Measurements from ENCODE around the gene PDE4D. TPM values are rescaled to one million over a fixed set of nuclear protein-coding genes. Genes with fewer than 3 reads are reported as not detected.

PDE4D gene
- total RNA-seq, 1 donor from 2014 or later, result 14.2 TPM

DNA sequence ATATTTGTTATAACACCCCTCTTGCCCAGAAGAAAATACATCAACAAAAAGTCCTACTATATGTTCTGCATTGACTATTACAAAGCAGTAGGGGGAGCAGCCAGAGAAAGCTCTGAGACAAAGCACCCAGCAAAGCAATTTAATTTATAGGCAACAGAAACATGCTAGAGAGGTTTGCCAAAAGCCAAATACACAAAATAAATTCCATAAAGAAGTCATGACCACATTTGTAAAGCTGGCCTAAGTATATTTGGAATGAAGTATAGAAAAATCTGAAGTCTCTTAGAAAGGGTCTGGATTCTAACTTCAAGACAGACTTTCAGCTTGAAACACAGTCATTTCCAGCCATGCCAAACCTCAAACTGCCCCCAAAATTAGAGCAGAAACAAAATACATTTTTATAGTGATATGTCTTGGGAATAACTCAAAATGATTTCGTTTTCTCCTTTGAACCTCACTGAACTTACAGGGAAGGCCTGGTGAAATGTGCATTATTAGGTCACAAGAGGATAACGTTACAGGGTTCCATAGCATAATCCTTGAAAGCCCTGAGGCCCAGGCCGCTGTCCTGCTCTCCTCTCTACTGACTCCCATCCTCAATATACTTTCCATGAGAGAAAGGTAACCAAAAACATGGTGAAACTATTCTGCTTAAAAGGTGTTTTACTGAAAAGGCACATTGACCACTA lies 858.9 kb downstream of the PDE4D start:
- Histone ChIP-seq H2AFZ (ENCODE audit: low read depth, low read length) (no peak overlapping the region), H3K79me2 (ENCODE audit: insufficient read depth, low read length) (no peaks in the 10 kb centered on the region)

DNA sequence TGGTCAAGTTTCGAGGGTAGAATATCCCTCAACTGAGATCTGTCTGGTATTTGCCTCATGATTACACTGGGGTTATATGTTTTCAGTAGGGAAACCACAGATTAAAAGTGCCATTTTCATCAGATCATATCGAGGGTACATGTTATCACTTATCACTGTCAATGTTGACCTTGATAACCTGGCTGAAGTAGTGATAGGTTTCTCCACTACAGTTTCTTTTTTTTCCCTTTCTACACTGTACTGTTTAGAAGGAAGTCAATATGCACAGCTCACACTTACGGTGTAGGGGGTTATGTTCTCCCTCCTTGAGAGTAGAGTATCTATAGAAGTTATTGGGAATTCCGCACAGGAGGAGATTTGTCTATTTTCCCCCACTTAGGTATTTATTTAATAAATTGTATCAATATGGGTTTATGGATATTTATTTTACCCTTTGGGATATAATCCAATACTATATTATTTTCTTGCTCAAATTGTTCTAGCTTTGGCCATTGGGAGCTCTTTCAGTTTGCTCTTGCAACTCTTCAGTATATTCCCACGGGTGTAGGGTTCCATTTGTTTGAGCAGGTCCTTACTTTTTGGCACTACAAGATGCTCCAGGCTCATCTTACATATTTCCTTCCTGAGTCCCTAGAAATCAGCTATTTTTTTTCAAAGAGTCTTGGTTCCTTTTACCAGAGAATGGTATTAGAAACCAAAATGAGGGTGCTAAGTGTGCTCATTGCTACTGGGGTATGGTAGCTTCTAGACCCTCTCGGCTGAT lies 866.2 kb downstream of the PDE4D start:
- H3K9ac ChIP-seq (ENCODE audit: low read length), result no peak overlapping the region
- no peaks in the 10 kb centered on the region for H3K4me1 Mint-ChIP-seq (ENCODE audit: low read depth, unreplicated experiment)
- no peak overlapping the region for H3K27ac Mint-ChIP-seq (ENCODE audit: unreplicated experiment)
- H3K4me2 ChIP-seq (ENCODE audit: low read length), result no peak overlapping the region
- H3K36me3 Mint-ChIP-seq (ENCODE audit: low read depth, unreplicated experiment), result peaks cover 2% of the 10 kb centered on the region
- FAIRE-seq, result no peak
- no peaks in the 10 kb centered on the region for H3K36me3 ChIP-seq (ENCODE audit: insufficient read depth, low read length)
- H3K79me2 ChIP-seq (ENCODE audit: insufficient read depth, low read length), result no peaks in the 10 kb centered on the region
- no peaks in the 10 kb centered on the region for H3K27me3 Mint-ChIP-seq (ENCODE audit: low read depth, unreplicated experiment)
- peaks cover 4% of the 10 kb centered on the region for H3K9me3 Mint-ChIP-seq (ENCODE audit: unreplicated experiment)
- no peak for TF ChIP-seq EZH2 (IDR thresholded peaks at IDR 0.05; ENCODE audit: insufficient read depth, low read length)
- TF ChIP-seq, protein P1, sequence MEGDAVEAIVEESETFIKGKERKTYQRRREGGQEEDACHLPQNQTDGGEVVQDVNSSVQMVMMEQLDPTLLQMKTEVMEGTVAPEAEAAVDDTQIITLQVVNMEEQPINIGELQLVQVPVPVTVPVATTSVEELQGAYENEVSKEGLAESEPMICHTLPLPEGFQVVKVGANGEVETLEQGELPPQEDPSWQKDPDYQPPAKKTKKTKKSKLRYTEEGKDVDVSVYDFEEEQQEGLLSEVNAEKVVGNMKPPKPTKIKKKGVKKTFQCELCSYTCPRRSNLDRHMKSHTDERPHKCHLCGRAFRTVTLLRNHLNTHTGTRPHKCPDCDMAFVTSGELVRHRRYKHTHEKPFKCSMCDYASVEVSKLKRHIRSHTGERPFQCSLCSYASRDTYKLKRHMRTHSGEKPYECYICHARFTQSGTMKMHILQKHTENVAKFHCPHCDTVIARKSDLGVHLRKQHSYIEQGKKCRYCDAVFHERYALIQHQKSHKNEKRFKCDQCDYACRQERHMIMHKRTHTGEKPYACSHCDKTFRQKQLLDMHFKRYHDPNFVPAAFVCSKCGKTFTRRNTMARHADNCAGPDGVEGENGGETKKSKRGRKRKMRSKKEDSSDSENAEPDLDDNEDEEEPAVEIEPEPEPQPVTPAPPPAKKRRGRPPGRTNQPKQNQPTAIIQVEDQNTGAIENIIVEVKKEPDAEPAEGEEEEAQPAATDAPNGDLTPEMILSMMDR (IDR thresholded peaks at IDR 0.05; ENCODE audit: insufficient read depth, low read depth, low read length), result no peak
- H3K27ac ChIP-seq (ENCODE audit: low read depth, low read length), result no peak overlapping the region
- H4K20me1 ChIP-seq (ENCODE audit: insufficient read depth, low read length), result no peaks in the 10 kb centered on the region
- no peak overlapping the region for H3K4me3 Mint-ChIP-seq (ENCODE audit: unreplicated experiment)
- no peak overlapping the region for H3K4me3 ChIP-seq (ENCODE audit: insufficient read depth, low read depth, low read length)
- no peaks in the 10 kb centered on the region for H3K4me1 ChIP-seq (ENCODE audit: insufficient read depth, low read length)
- H3K27me3 ChIP-seq (ENCODE audit: insufficient read depth, low read length), result no peaks in the 10 kb centered on the region
- H3K9me3 ChIP-seq (ENCODE audit: insufficient read depth, low read depth, low read length), result no peaks in the 10 kb centered on the region
- no peak for DNase-seq (ENCODE audit: low read depth)
- no peak overlapping the region for H2AFZ ChIP-seq (ENCODE audit: low read depth, low read length)

More for the DNA sequence above, 858.9 kb downstream of the PDE4D start:
- no peak for TF ChIP-seq EZH2 (IDR thresholded peaks at IDR 0.05; ENCODE audit: insufficient read depth, low read length)
- TF ChIP-seq, protein P1 (IDR thresholded peaks at IDR 0.05; ENCODE audit: insufficient read depth, low read depth, low read length), result peak; percentile 74
- H4K20me1 ChIP-seq (ENCODE audit: insufficient read depth, low read length), result no peaks in the 10 kb centered on the region
- no peaks in the 10 kb centered on the region for H3K36me3 Mint-ChIP-seq (ENCODE audit: low read depth, unreplicated experiment)
- H3K27ac ChIP-seq (ENCODE audit: low read depth, low read length), result no peak overlapping the region
- peak overlapping the region; percentile 79 for H3K27ac Mint-ChIP-seq (ENCODE audit: unreplicated experiment)
- peaks cover 18% of the 10 kb centered on the region for H3K4me1 Mint-ChIP-seq (ENCODE audit: low read depth, unreplicated experiment)
- H3K4me3 ChIP-seq (ENCODE audit: insufficient read depth, low read depth, low read length), result no peak overlapping the region
- H3K9ac ChIP-seq (ENCODE audit: low read length), result no peak overlapping the region
- no peaks in the 10 kb centered on the region for H3K27me3 Mint-ChIP-seq (ENCODE audit: low read depth, unreplicated experiment)
- H3K27me3 ChIP-seq (ENCODE audit: insufficient read depth, low read length), result no peaks in the 10 kb centered on the region
- peaks cover 4% of the 10 kb centered on the region for H3K9me3 Mint-ChIP-seq (ENCODE audit: unreplicated experiment)
- peaks cover 12% of the 10 kb centered on the region for H3K4me1 ChIP-seq (ENCODE audit: insufficient read depth, low read length)
- H3K4me2 ChIP-seq (ENCODE audit: low read length), result no peak overlapping the region
- H3K36me3 ChIP-seq (ENCODE audit: insufficient read depth, low read length), result no peaks in the 10 kb centered on the region
- no peaks in the 10 kb centered on the region for H3K9me3 ChIP-seq (ENCODE audit: insufficient read depth, low read depth, low read length)
- H3K4me3 Mint-ChIP-seq (ENCODE audit: unreplicated experiment), result no peak overlapping the region
- DNase-seq (ENCODE audit: low read depth), result peak; percentile 17
- FAIRE-seq, result no peak

Measured in astrocyte (in vitro differentiated cells and primary cell).